Activated CD4-positive, alpha-beta T cell treated with anti-CD3 and anti-CD28 coated beads for 4 hours (primary cell): Measurements from ENCODE around the gene GRIK3.

Experiments used
- DNase-seq, 2 donors: peaks; one replicate each; pipeline ENCODE4 v3.0.0-alpha.2; 2020

The GRIK3 gene

GRCh38 chr1:36814774-36815173 lies 219.5 kb downstream of the GRIK3 start:
- DNase-seq = no peak

GRCh38 chr1:36814083-36814482 lies 220.2 kb downstream of the GRIK3 start:
- no peak for DNase-seq

- DNase-seq = no peak
Measured at GRCh38 chr1:36807262-36807661, 227.1 kb downstream of the GRIK3 start.

DNA sequence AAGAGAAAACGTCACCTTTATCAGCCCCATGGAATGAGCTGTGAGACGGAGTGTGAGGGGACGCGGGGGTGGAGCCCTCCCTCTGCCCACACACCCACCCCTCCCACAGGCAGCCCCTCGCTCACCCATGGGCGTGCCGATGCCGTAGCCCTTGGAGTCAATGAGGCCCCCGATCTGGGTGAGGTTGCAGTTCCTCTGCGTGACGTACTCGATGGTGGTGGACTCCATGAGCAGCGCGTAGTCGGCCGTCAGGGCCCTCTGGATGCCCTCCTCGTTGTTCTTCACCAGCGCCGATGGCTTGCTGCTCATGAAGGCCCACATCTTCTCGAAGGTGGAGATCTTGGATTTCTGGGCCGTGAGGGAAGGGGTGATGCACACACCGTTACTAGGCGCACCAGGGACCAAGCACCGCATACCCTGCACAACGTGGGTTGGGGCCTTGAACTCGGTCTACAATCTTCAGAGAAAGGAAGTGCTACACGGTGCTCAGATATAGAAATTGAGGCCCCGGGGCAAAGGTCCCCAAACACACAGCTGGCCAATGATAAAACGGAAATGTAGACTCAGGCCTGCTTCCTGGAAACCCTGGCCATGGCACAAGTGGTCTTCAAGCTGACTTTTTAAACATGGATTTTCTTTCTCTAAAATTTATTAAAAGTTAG lies 228.2 kb downstream of the GRIK3 start:
- DNase-seq = no peak

DNA sequence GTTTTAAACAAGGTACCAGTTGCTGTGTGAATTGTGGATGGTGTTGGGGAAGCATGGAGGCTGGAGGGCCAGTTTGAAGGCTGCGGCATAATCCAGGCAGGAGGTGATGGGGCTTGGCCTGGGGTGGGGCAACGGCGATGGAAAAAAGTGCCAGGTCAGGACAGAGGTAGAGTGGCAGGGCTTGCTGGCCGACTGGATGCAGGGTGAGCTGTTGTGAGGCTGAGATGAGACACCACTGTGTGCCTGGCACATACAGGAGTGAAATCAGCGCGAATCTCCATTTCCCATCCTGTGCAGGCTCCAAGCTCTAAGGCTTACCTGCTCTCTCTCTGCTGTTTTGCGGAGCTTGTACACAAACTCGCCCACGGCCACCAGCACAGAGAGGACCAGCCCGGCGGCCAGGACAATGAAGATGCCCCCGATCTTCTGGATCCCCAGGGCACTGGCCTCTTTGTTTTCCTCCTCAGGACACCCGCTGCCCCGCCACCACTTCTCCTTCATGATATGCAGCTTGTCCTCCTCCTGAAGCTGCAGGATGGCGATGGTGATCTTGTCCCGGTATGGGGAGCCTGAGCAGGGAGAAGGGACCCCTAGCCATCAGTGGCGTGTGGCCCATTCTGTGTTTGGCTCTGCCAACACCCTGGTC lies 229.5 kb downstream of the GRIK3 start:
- DNase-seq = no peak

DNA sequence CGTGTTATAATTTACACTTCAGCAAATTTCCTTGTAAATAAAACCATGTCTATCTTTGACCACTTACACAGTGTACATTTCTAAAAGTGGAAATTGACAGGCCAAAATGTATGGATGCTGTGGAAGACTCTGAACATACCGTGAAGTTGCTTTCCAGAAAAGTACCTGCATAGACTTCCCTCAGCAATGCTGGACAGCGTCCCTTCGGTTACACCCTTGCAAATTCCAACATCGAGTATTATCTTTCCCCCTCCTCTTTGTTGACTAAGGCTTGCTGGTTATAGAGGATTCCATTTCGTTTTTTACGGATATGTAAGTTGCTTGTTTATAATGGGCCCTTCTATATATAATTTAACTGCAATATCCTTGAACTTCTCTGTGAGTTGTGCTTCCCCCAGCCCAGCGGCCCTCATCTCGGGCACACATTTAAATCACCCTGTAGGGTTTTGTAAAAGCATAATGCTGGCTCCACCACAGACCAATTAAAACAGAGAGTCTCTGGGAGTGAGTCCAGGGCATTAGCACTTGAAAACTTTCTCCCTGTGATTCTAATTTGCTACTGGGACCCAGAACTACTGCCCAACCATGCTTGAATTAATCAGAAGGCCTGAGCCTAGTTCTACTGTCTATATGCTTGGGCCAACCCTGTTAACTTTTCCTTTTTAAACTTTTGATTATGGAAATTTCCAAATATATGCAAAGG lies 230.3 kb downstream of the GRIK3 start:
- no peak for DNase-seq

DNA sequence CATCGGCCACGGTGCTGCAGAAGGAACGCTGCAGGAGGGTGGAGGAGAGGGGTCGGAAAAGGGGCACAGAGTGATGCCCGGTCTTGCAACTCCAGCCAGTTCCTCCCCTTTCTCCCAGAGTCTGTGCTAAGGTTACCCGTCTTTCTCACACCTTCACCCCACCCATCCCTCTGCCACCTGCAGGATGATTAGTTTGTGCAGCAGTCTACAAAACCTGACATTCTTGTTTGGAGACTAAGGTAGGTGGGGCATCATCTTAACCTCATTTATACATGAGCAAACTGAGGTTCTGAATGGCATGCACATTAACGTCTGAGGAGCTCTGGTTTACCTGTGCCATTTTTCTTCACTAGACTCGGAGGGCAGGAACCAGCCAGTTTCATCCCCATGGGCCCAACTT lies 232.3 kb downstream of the GRIK3 start:
- no peak for DNase-seq

DNA sequence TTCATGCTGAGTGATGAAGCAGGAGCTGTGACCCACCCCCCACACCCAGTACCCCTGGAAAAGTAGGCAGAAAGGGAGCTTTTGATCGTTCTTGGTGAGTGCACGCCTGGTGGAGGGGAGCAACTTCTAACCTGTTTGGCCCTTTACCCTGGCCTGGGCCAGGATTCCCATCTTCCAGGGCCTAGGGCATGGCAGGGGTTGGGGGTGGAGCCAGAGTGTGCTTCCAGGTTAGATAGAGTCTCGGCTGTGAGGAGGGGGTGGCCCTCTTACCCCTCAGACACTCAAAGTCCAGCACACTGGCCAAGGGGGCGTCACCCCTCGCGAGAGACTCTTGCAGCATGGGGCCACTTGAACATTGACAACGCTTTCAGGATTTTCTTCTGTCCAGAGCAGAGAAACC lies 236.6 kb downstream of the GRIK3 start:
- DNase-seq = no peak

DNA sequence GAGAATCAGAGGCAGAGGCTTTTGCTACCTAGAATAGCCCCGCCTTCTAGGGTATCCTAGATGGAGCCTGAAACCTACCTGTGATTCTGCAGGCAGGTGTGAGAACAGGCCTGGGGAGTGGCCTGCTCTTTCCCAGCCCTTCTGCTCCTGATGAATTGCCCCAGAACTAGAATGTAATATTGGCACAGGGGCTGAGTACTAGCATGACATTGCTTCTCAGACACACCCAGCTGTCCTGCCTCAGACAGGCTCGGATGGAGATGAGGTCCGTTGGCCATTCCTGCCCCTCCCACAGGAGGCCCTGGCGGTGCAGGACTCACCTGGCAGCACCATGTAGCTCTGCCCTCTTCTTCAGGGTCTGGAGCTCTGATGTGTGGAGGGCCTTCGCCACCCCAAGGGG lies 237.6 kb downstream of the GRIK3 start:
- DNase-seq = no peak

GRCh38 chr1:36796106-36796590 lies 238.2 kb downstream of the GRIK3 start:
- DNase-seq = no peak

- no peak for DNase-seq
Measured at GRCh38 chr1:36794460-36794859, 239.9 kb downstream of the GRIK3 start.

GRCh38 chr1:36793452-36793851 lies 240.9 kb downstream of the GRIK3 start:
- DNase-seq = no peak

DNA sequence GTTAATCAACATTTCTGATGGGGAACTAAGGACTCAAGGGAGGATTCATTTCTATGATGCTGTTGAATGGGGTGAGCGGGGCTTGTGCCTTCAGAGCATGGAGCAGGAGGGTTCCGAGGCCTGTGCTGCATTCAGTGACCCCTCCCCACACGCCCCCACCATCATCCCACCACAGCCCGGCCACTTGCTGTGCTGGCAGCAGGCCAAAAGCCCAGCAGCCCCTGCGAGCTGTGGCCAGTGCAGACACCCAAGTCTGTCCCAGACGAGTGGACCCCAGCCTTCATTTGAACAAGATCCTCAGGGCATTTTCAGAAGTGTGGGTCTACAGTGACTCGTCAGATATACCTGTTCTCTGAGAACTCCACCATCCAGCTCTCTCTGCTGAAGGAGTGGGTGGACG lies 242.0 kb downstream of the GRIK3 start:
- DNase-seq = no peak

GRCh38 chr1:36790191-36790590 lies 244.1 kb downstream of the GRIK3 start:
- DNase-seq = no peak

GRCh38 chr1:36789535-36789934 lies 244.8 kb downstream of the GRIK3 start:
- DNase-seq = no peak

DNA sequence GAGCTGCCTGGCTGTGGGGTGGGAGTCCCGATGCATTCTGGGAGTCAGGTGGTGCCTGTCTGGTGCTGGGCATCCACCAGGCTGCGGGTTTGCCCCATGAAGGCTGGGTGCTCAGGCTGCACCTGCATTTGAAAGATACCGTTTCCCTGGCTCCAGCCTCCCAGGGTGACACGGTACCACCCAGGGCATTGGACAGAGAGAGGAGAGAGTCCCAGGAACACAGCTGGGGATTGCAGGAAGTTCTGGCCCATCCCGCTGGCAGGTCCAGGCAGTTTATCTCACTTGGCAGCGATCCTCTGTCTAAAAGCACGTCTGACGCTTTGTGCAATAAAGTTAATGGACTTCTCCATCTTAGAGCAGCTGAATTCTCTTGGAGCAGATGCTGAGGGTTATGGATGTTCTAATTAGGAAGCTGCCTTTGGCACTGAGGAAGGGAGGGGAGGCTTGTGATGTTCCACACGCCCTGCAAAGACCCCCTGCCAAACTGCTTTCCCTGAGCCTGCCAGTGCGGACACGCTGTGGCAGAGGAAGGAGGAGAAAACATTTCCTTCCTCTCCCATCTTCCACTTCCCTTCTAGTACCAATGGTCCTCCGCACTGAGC lies 246.9 kb downstream of the GRIK3 start:
- DNase-seq = no peak

DNA sequence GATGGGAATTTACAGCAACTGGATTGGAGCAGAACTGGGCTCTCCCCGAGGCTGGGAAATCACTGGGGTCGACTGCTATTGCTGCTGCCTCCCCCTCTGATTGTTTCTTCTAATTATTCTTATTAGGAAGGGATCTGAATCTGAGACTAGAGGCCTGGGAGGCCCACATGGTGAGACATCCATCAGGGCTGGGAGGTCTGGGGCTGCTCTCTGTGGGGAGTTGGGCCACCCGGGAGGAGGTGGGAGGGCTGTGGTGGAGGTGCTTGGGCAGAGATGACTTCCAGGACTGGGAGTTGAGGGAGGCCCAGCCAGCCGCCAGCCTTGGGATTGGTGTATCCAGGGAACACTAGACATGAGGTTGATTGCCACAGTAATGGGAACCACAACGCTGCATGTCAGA lies 247.9 kb downstream of the GRIK3 start:
- DNase-seq = no peak

DNA sequence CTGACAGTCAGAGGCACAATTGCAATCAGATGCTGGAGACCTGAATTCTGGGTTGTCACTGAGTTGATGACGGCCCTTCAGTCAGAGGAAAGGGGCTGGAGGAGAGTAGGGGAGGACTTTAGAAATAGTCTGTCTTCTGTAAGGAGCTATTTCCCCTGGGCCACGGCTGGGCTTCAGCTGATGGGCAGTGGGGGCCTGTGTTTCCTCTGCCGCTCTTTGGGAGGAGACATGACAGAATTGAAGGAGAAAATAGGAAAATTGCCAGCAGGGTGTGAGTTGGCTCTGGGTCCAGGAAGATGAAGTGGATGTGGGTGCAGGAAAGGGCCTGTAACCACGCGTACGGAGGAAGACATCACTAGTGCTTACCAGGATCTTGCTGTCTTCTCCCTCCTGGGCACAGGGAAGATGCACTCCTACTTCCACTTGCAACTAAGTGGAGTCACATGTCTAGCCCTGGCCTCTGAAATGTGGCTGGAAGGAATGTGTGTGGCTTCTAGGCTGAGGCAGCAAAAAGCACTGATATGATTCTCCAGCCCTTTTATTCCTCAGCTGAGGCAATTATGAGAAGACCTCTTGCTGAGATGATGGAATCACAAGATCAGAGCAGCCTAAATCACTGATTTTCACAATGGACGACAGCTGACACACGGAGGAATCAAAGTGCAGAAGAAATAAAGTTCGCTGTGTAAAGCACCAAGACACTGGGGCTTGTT lies 250.0 kb downstream of the GRIK3 start:
- no peak for DNase-seq

DNA sequence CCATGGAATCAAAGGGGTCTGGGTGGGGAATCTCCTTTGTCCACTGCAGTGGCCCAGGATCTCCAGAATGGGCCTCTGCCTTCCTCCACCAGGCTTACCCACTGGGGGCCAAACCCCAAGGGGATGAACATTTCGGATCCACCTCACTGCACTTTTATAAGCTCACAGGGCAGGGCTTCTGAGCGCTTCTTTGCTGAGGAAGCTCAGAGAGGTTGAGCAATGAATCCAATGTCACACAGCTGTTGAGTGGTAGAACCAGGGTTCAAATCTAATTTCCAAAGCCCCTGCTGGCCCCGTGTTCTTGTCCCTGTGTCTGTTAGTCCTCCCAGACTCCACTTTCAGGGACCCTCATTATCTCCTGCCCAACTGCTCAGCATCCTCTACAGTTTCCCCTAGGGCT lies 250.8 kb downstream of the GRIK3 start:
- no peak for DNase-seq

DNA sequence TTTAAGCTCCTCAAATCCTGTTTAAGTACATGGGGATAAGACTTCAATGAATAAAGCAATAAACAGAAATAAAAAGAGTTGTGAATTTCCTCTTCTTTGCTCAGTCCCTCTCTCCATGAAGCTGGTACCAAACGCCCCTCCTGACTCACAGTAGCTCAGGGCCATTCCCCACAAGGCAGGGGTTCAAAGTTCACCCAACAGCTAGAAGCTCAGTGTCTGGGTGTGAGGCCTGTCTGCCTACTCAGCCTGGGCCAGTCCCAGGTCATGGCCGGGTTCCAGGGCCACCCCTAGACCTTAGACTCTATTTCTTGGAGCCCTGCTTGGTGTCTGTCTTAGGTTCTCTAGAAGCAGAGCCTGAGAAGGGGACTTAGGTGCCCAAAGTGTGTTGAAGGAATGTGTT lies 251.5 kb downstream of the GRIK3 start:
- DNase-seq = no peak

GRCh38 chr1:36782085-36782484 lies 252.2 kb downstream of the GRIK3 start:
- no peak for DNase-seq

GRCh38 chr1:36781098-36781497 lies 253.2 kb downstream of the GRIK3 start:
- no peak for DNase-seq

GRCh38 chr1:36778740-36779139 lies 255.6 kb downstream of the GRIK3 start:
- no peak for DNase-seq
